ENCODE results near the gene DCTN1.
"Not testable (repeated sequence)": the region's sequence is repeated elsewhere in the genome, so short reads cannot be mapped to it uniquely, and the experiment has no call there.

DCTN1 gene

GRCh38 chr2:74421221-74421870, 41.2 kb upstream of the DCTN1 start, which contains the start of the genes C2orf81 and WDR54:
C2orf81 (minus strand) TSS chr2:74421619; CDS start chr2:74421560, 59 bp downstream.
WDR54 (plus strand) TSS chr2:74421730; CDS start chr2:74422154, 424 bp downstream.
- Histone ChIP-seq H3K4me1 (ENCODE audit: control insufficient read depth in 5 of 5, insufficient read depth in 5 of 5, low read length in 5 of 5) (peaks cover 0 to 17% (median 15%) of the 10 kb centered on the region in 5 donors), H3K27ac (ENCODE audit: low read depth, low read length) (peak within 1 kb of the TSS; percentile 30), H3K4me3 (ENCODE audit: low read depth in 1 of 5, low read length in 5 of 5) (peak within 1 kb of the TSS; percentile 59 to 82 (median 76)), H3K9me3 (ENCODE audit: control insufficient read depth in 5 of 5, low read length in 5 of 5) (no peaks in the 10 kb centered on the region), H3K9ac (ENCODE audit: low read length in 5 of 5) (peak within 1 kb of the TSS in 3 of 5 donors; percentile 46 to 70 (median 68)), H3K36me3 (ENCODE audit: control insufficient read depth in 5 of 5, insufficient read depth in 5 of 5, low read length in 5 of 5) (peaks cover 0 to 15% (median 9%) of the 10 kb centered on the region in 5 donors), H3K27me3 (ENCODE audit: control insufficient read depth in 5 of 5, insufficient read depth in 4 of 5, low read length in 5 of 5) (peaks cover 0 to 11% (median 4%) of the 10 kb centered on the region in 5 donors)

GRCh38 chr2:74420443-74421103, 40.5 kb upstream of the DCTN1 start:
- Histone ChIP-seq H3K4me3 (ENCODE audit: low read depth in 1 of 5, low read length in 5 of 5) (peak overlapping the region in 2 of 5 donors; percentile 78 to 82), H3K9ac (ENCODE audit: low read length in 5 of 5) (peak overlapping the region in 1 of 5 donors; percentile 68), H3K4me1 (ENCODE audit: control insufficient read depth in 5 of 5, insufficient read depth in 5 of 5, low read length in 5 of 5) (peaks cover 0 to 22% (median 19%) of the 10 kb centered on the region in 5 donors), H3K27me3 (ENCODE audit: control insufficient read depth in 5 of 5, insufficient read depth in 4 of 5, low read length in 5 of 5) (peaks cover 0 to 16% (median 5%) of the 10 kb centered on the region in 5 donors)
- not testable (repeated sequence) for H3K9me3 ChIP-seq (ENCODE audit: control insufficient read depth in 5 of 5, low read length in 5 of 5); H3K36me3 ChIP-seq (ENCODE audit: control insufficient read depth in 5 of 5, insufficient read depth in 5 of 5, low read length in 5 of 5); H3K27ac ChIP-seq (ENCODE audit: low read depth, low read length)

- no peak overlapping the region for H3K4me3 ChIP-seq (ENCODE audit: low read depth in 1 of 5, low read length in 5 of 5)
- H3K4me1 ChIP-seq (ENCODE audit: control insufficient read depth in 5 of 5, insufficient read depth in 5 of 5, low read length in 5 of 5), result peaks cover 0 to 28% (median 25%) of the 10 kb centered on the region in 5 donors
- H3K27me3 ChIP-seq (ENCODE audit: control insufficient read depth in 5 of 5, insufficient read depth in 4 of 5, low read length in 5 of 5), result peaks cover 0 to 19% (median 6%) of the 10 kb centered on the region in 5 donors
- peaks cover 0 to 1% (median 0%) of the 10 kb centered on the region in 5 donors for H3K36me3 ChIP-seq (ENCODE audit: control insufficient read depth in 5 of 5, insufficient read depth in 5 of 5, low read length in 5 of 5)
- no peak overlapping the region for H3K9ac ChIP-seq (ENCODE audit: low read length in 5 of 5)
- no peaks in the 10 kb centered on the region for H3K9me3 ChIP-seq (ENCODE audit: control insufficient read depth in 5 of 5, low read length in 5 of 5)
- H3K27ac ChIP-seq (ENCODE audit: low read depth, low read length), result no peak overlapping the region
These were observed 39.9 kb upstream of the DCTN1 start for GRCh38 chr2:74420006-74420405.

GRCh38 chr2:74419345-74419744, 39.2 kb upstream of the DCTN1 start:
- Histone ChIP-seq H3K27me3 (ENCODE audit: control insufficient read depth in 5 of 5, insufficient read depth in 4 of 5, low read length in 5 of 5) (peaks cover 0 to 21% (median 8%) of the 10 kb centered on the region in 5 donors), H3K4me3 (ENCODE audit: low read depth in 1 of 5, low read length in 5 of 5) (no peak overlapping the region), H3K9ac (ENCODE audit: low read length in 5 of 5) (no peak overlapping the region), H3K4me1 (ENCODE audit: control insufficient read depth in 5 of 5, insufficient read depth in 5 of 5, low read length in 5 of 5) (peaks cover 0 to 34% (median 32%) of the 10 kb centered on the region in 5 donors), H3K9me3 (ENCODE audit: control insufficient read depth in 5 of 5, low read length in 5 of 5) (no peaks in the 10 kb centered on the region), H3K27ac (ENCODE audit: low read depth, low read length) (no peak overlapping the region), H3K36me3 (ENCODE audit: control insufficient read depth in 5 of 5, insufficient read depth in 5 of 5, low read length in 5 of 5) (no peaks in the 10 kb centered on the region)

DNA sequence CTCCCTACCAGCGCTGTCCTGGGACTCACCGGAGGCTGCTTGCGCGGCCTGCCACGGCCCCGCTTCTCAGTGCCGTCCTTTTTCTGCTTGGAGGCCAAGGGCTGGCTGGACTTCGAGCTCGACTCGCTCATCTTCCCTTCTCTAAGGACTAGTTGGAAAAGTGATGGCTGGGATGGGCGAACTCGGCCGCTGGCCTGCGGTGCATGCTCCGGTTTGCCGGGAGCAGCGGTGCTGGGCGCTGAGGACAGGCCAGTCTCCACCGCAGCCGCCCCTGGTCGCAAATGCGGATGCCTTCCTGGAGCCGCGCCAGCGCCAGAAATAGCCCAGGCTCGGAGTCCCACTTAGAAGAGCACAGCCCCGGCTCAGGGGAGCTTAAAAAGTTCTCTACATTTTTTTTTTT, 38.2 kb upstream of the DCTN1 start:
- H3K4me3 ChIP-seq (ENCODE audit: low read depth in 1 of 5, low read length in 5 of 5), result no peak overlapping the region
- H3K9me3 ChIP-seq (ENCODE audit: control insufficient read depth in 5 of 5, low read length in 5 of 5), result no peaks in the 10 kb centered on the region
- no peak overlapping the region for H3K9ac ChIP-seq (ENCODE audit: low read length in 5 of 5)
- no peak overlapping the region for H3K27ac ChIP-seq (ENCODE audit: low read depth, low read length)
- H3K36me3 ChIP-seq (ENCODE audit: control insufficient read depth in 5 of 5, insufficient read depth in 5 of 5, low read length in 5 of 5), result no peaks in the 10 kb centered on the region
- H3K27me3 ChIP-seq (ENCODE audit: control insufficient read depth in 5 of 5, insufficient read depth in 4 of 5, low read length in 5 of 5), result peaks cover 0 to 22% (median 8%) of the 10 kb centered on the region in 5 donors
- H3K4me1 ChIP-seq (ENCODE audit: control insufficient read depth in 5 of 5, insufficient read depth in 5 of 5, low read length in 5 of 5), result peaks cover 0 to 40% (median 36%) of the 10 kb centered on the region in 5 donors

- Histone ChIP-seq H3K9ac (ENCODE audit: low read length in 5 of 5) (no peak overlapping the region), H3K27me3 (ENCODE audit: control insufficient read depth in 5 of 5, insufficient read depth in 4 of 5, low read length in 5 of 5) (peaks cover 0 to 22% (median 8%) of the 10 kb centered on the region in 5 donors), H3K36me3 (ENCODE audit: control insufficient read depth in 5 of 5, insufficient read depth in 5 of 5, low read length in 5 of 5) (no peaks in the 10 kb centered on the region), H3K27ac (ENCODE audit: low read depth, low read length) (no peak overlapping the region), H3K4me1 (ENCODE audit: control insufficient read depth in 5 of 5, insufficient read depth in 5 of 5, low read length in 5 of 5) (peaks cover 0 to 43% (median 36%) of the 10 kb centered on the region in 5 donors), H3K4me3 (ENCODE audit: low read depth in 1 of 5, low read length in 5 of 5) (no peak overlapping the region), H3K9me3 (ENCODE audit: control insufficient read depth in 5 of 5, low read length in 5 of 5) (no peaks in the 10 kb centered on the region)
These were observed 37.7 kb upstream of the DCTN1 start for GRCh38 chr2:74417763-74418162.

DNA sequence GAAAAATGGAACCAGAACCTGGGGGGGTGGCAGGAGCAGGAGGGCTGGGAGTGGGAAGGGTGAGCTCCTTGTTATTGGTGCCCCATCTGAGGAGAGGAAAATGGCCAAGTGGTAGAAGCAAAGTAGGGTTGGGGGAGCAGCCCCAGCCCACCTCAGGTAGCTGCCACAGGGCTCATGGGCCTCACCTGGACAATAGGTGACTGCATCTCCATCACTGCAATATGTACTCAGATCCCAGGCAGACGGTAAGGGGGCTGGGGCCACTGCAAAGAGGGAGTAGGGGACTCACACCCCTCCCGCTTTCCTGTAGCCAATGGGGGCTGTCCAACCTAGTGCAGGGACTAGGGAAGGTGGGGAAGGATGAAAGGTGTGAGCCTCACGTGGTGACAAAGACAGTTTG, 37.1 kb upstream of the DCTN1 start:
- Histone ChIP-seq H3K4me1 (ENCODE audit: control insufficient read depth in 5 of 5, insufficient read depth in 5 of 5, low read length in 5 of 5) (peaks cover 0 to 42% (median 36%) of the 10 kb centered on the region in 5 donors), H3K9me3 (ENCODE audit: control insufficient read depth in 5 of 5, low read length in 5 of 5) (no peaks in the 10 kb centered on the region), H3K27me3 (ENCODE audit: control insufficient read depth in 5 of 5, insufficient read depth in 4 of 5, low read length in 5 of 5) (peaks cover 0 to 21% (median 6%) of the 10 kb centered on the region in 5 donors), H3K27ac (ENCODE audit: low read depth, low read length) (no peak overlapping the region), H3K9ac (ENCODE audit: low read length in 5 of 5) (no peak overlapping the region), H3K36me3 (ENCODE audit: control insufficient read depth in 5 of 5, insufficient read depth in 5 of 5, low read length in 5 of 5) (no peaks in the 10 kb centered on the region), H3K4me3 (ENCODE audit: low read depth in 1 of 5, low read length in 5 of 5) (no peak overlapping the region)

DNA sequence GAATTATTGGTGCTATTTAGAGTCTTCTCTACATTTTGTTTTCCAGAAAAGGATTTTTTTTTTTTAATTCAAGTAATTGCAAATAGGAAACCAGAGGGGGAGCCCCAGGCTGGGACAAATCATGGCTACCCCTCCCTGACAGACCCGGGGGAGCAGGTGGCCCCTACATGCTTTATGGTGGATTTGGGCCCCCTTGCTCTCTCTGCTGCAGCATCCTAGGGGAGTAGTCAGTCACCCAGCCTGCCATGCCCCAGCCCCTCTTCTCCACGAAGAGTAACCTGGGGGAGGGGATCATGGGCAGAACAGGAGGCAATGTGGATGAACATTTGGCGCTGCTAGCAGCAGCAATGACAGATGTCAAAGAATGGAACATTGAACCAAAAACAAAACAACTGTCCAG, 36.7 kb upstream of the DCTN1 start:
- Histone ChIP-seq H3K27ac (ENCODE audit: low read depth, low read length) (no peak overlapping the region), H3K4me3 (ENCODE audit: low read depth in 1 of 5, low read length in 5 of 5) (no peak overlapping the region), H3K9me3 (ENCODE audit: control insufficient read depth in 5 of 5, low read length in 5 of 5) (no peaks in the 10 kb centered on the region), H3K36me3 (ENCODE audit: control insufficient read depth in 5 of 5, insufficient read depth in 5 of 5, low read length in 5 of 5) (no peaks in the 10 kb centered on the region), H3K9ac (ENCODE audit: low read length in 5 of 5) (no peak overlapping the region), H3K27me3 (ENCODE audit: control insufficient read depth in 5 of 5, insufficient read depth in 4 of 5, low read length in 5 of 5) (peaks cover 0 to 17% (median 5%) of the 10 kb centered on the region in 5 donors), H3K4me1 (ENCODE audit: control insufficient read depth in 5 of 5, insufficient read depth in 5 of 5, low read length in 5 of 5) (peaks cover 0 to 38% (median 32%) of the 10 kb centered on the region in 5 donors)

- peak overlapping the region; percentile 68 to 90 (median 78) for H3K4me3 ChIP-seq (ENCODE audit: low read depth in 1 of 5, low read length in 5 of 5)
- no peaks in the 10 kb centered on the region for H3K9me3 ChIP-seq (ENCODE audit: control insufficient read depth in 5 of 5, low read length in 5 of 5)
- H3K9ac ChIP-seq (ENCODE audit: low read length in 5 of 5), result peak overlapping the region in 3 of 5 donors; percentile 31 to 77 (median 70)
- H3K4me1 ChIP-seq (ENCODE audit: control insufficient read depth in 5 of 5, insufficient read depth in 5 of 5, low read length in 5 of 5), result peaks cover 0 to 29% (median 23%) of the 10 kb centered on the region in 5 donors
- H3K27me3 ChIP-seq (ENCODE audit: control insufficient read depth in 5 of 5, insufficient read depth in 4 of 5, low read length in 5 of 5), result peaks cover 0 to 15% (median 5%) of the 10 kb centered on the region in 5 donors
- no peaks in the 10 kb centered on the region for H3K36me3 ChIP-seq (ENCODE audit: control insufficient read depth in 5 of 5, insufficient read depth in 5 of 5, low read length in 5 of 5)
- H3K27ac ChIP-seq (ENCODE audit: low read depth, low read length), result no peak overlapping the region
These were observed 35.8 kb upstream of the DCTN1 start for GRCh38 chr2:74415762-74416395.

Measured in subcutaneous abdominal adipose tissue (tissue), 5 donors.